GM23248 (cell line): ENCODE results near the gene CELSR2.

Experiments
- EZH2 ChIP-seq: fragments of 200-600 bp; sonication (generic); IDR thresholded peaks from 2 replicates; pipeline ENCODE4 v1.6.1; 2018; ENCODE audit warnings: antibody characterized with exemption, mild to moderate bottlenecking; ENCODE audit not compliant: insufficient read depth, poor library complexity, severe bottlenecking
- EZH2phosphoT487 ChIP-seq: fragments of 200-600 bp; sonication (generic); IDR thresholded peaks from 2 replicates; pipeline ENCODE4 v1.6.1; 2018; ENCODE audit warnings: antibody characterized with exemption, moderate library complexity, mild to moderate bottlenecking, low read depth; ENCODE audit not compliant: insufficient read depth

DNA sequence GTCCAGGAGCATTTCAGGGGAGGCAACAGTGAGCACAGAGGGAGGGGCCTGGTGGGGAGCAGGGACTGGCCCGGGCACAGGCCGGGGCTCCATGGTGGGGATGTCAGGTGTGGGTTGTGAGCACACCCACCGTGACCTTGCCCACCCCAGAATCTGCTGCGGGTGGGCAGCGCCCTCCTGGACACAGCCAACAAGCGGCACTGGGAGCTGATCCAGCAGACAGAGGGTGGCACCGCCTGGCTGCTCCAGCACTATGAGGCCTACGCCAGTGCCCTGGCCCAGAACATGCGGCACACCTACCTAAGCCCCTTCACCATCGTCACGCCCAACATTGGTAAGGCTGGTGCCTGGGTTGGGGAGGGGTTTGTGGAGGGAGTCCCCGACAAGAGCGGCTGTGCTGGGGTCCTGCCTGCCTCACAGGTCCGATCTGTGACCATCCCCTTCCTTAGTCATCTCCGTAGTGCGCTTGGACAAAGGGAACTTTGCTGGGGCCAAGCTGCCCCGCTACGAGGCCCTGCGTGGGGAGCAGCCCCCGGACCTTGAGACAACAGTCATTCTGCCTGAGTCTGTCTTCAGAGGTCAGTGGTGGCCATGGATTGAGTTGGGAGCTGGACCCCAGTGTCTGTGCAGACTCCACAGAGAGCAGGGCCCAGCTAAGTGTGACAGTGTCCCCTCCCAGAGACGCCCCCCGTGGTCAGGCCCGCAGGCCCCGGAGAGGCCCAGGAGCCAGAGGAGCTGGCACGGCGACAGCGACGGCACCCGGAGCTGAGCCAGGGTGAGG lies 19.3 kb downstream of the CELSR2 start:
- no peak for TF ChIP-seq EZH2phosphoT487
- no peak for TF ChIP-seq EZH2
